Measurements from ENCODE around the gene KDM4B. TPM values are rescaled to one million over a fixed set of nuclear protein-coding genes. Genes with fewer than 3 reads are reported as not detected.
"Not testable (repeated sequence)": the region's sequence is repeated elsewhere in the genome, so short reads cannot be mapped to it uniquely, and the experiment has no call there.

The KDM4B gene
- total RNA-seq, 2 donors from 2014 or later: 31.3 to 37.1 TPM

GRCh38 chr19:5016268-5016667 lies 47.4 kb downstream of the KDM4B start:
- Mint-ChIP-seq H3K4me3 (no peak overlapping the region), H3K36me3 (ENCODE audit: insufficient read depth in 2 of 2) (peaks cover 0 to 6% of the 10 kb centered on the region in 2 donors), H3K27me3 (ENCODE audit: low read depth) (no peaks in the 10 kb centered on the region), H3K27ac (no peak overlapping the region), H3K4me1 (ENCODE audit: low read depth) (no peaks in the 10 kb centered on the region), H3K9me3 (no peaks in the 10 kb centered on the region)
- ATAC-seq (replicated peaks in 1 of 2): no peak
- no peak for DNase-seq

- H3K36me3 Mint-ChIP-seq (ENCODE audit: insufficient read depth in 2 of 2): peaks cover 0 to 6% of the 10 kb centered on the region in 2 donors
- no peaks in the 10 kb centered on the region for H3K27me3 Mint-ChIP-seq (ENCODE audit: low read depth)
- H3K9me3 Mint-ChIP-seq: no peaks in the 10 kb centered on the region
- H3K27ac Mint-ChIP-seq: no peak overlapping the region
- no peak for ATAC-seq (replicated peaks in 1 of 2)
- H3K4me1 Mint-ChIP-seq (ENCODE audit: low read depth): no peaks in the 10 kb centered on the region
- no peak for DNase-seq
- H3K4me3 Mint-ChIP-seq: no peak overlapping the region
Observed at GRCh38 chr19:5016781-5017180, 47.9 kb downstream of the KDM4B start.

GRCh38 chr19:5017235-5017634 lies 48.3 kb downstream of the KDM4B start:
- no peak for ATAC-seq (replicated peaks in 1 of 2)

GRCh38 chr19:5018224-5019015 lies 49.5 kb downstream of the KDM4B start:
- DNase-seq (no peak), ATAC-seq (replicated peaks in 1 of 2) (no peak)
- Mint-ChIP-seq H3K36me3 (ENCODE audit: insufficient read depth in 2 of 2) (peaks cover 0 to 6% of the 10 kb centered on the region in 2 donors), H3K27ac (no peak overlapping the region), H3K4me1 (ENCODE audit: low read depth) (no peaks in the 10 kb centered on the region), H3K4me3 (no peak overlapping the region), H3K27me3 (ENCODE audit: low read depth) (no peaks in the 10 kb centered on the region), H3K9me3 (no peaks in the 10 kb centered on the region)

More at GRCh38 chr19:5017235-5017634, 48.3 kb downstream of the KDM4B start:
- no peaks in the 10 kb centered on the region for H3K27me3 Mint-ChIP-seq (ENCODE audit: low read depth)
- no peaks in the 10 kb centered on the region for H3K4me1 Mint-ChIP-seq (ENCODE audit: low read depth)
- H3K27ac Mint-ChIP-seq: no peak overlapping the region
- DNase-seq: no peak
- H3K9me3 Mint-ChIP-seq: no peaks in the 10 kb centered on the region
- peaks cover 0 to 6% of the 10 kb centered on the region in 2 donors for H3K36me3 Mint-ChIP-seq (ENCODE audit: insufficient read depth in 2 of 2)
- H3K4me3 Mint-ChIP-seq: no peak overlapping the region

GRCh38 chr19:5020368-5020767 lies 51.5 kb downstream of the KDM4B start:
- DNase-seq: no peak
- peaks cover 0 to 6% of the 10 kb centered on the region in 2 donors for H3K36me3 Mint-ChIP-seq (ENCODE audit: insufficient read depth in 2 of 2)
- no peaks in the 10 kb centered on the region for H3K4me1 Mint-ChIP-seq (ENCODE audit: low read depth)
- H3K4me3 Mint-ChIP-seq: no peak overlapping the region
- no peak for ATAC-seq (replicated peaks in 1 of 2)
- H3K27me3 Mint-ChIP-seq (ENCODE audit: low read depth): no peaks in the 10 kb centered on the region
- H3K9me3 Mint-ChIP-seq: no peaks in the 10 kb centered on the region
- H3K27ac Mint-ChIP-seq: no peak overlapping the region

- H3K27ac Mint-ChIP-seq: no peak overlapping the region
- no peaks in the 10 kb centered on the region for H3K9me3 Mint-ChIP-seq
- peaks cover 0 to 6% of the 10 kb centered on the region in 2 donors for H3K36me3 Mint-ChIP-seq (ENCODE audit: insufficient read depth in 2 of 2)
- no peak for DNase-seq
- H3K27me3 Mint-ChIP-seq (ENCODE audit: low read depth): no peaks in the 10 kb centered on the region
- no peak for ATAC-seq (replicated peaks in 1 of 2)
- H3K4me1 Mint-ChIP-seq (ENCODE audit: low read depth): no peaks in the 10 kb centered on the region
- no peak overlapping the region for H3K4me3 Mint-ChIP-seq
Observed at GRCh38 chr19:5021046-5021445, 52.1 kb downstream of the KDM4B start.

- DNase-seq: no peak
- H3K4me1 Mint-ChIP-seq (ENCODE audit: low read depth): no peaks in the 10 kb centered on the region
- H3K36me3 Mint-ChIP-seq (ENCODE audit: insufficient read depth in 2 of 2): peaks cover 0 to 6% of the 10 kb centered on the region in 2 donors
- H3K27ac Mint-ChIP-seq: no peak overlapping the region
- H3K4me3 Mint-ChIP-seq: no peak overlapping the region
- no peaks in the 10 kb centered on the region for H3K9me3 Mint-ChIP-seq
- no peak for ATAC-seq (replicated peaks in 1 of 2)
- no peaks in the 10 kb centered on the region for H3K27me3 Mint-ChIP-seq (ENCODE audit: low read depth)
Observed at GRCh38 chr19:5022066-5022860, 53.4 kb downstream of the KDM4B start.

GRCh38 chr19:5023128-5023571 lies 54.2 kb downstream of the KDM4B start:
- H3K27ac Mint-ChIP-seq: no peak overlapping the region
- DNase-seq (no peak), ATAC-seq (replicated peaks in 1 of 2) (no peak)
- H3K27me3 Mint-ChIP-seq (ENCODE audit: low read depth): no peaks in the 10 kb centered on the region
- peaks cover 0 to 5% of the 10 kb centered on the region in 2 donors for H3K36me3 Mint-ChIP-seq (ENCODE audit: insufficient read depth in 2 of 2)
- no peaks in the 10 kb centered on the region for H3K9me3 Mint-ChIP-seq
- H3K4me3 Mint-ChIP-seq: no peak overlapping the region
- H3K4me1 Mint-ChIP-seq (ENCODE audit: low read depth): no peaks in the 10 kb centered on the region

- H3K4me3 Mint-ChIP-seq: no peak overlapping the region
- no peak overlapping the region for H3K27ac Mint-ChIP-seq
- H3K9me3 Mint-ChIP-seq: no peaks in the 10 kb centered on the region
- no peaks in the 10 kb centered on the region for H3K27me3 Mint-ChIP-seq (ENCODE audit: low read depth)
- H3K4me1 Mint-ChIP-seq (ENCODE audit: low read depth): no peaks in the 10 kb centered on the region
- DNase-seq: no peak
- ATAC-seq (replicated peaks in 1 of 2): no peak
- peaks cover 0 to 2% of the 10 kb centered on the region in 2 donors for H3K36me3 Mint-ChIP-seq (ENCODE audit: insufficient read depth in 2 of 2)
Observed at GRCh38 chr19:5024282-5024681, 55.4 kb downstream of the KDM4B start.

GRCh38 chr19:5025027-5025426 lies 56.1 kb downstream of the KDM4B start:
- Mint-ChIP-seq H3K27me3 (ENCODE audit: low read depth) (no peaks in the 10 kb centered on the region), H3K9me3 (no peaks in the 10 kb centered on the region), H3K27ac (no peak overlapping the region), H3K4me3 (no peak overlapping the region), H3K4me1 (ENCODE audit: low read depth) (no peaks in the 10 kb centered on the region), H3K36me3 (ENCODE audit: insufficient read depth in 2 of 2) (peaks cover 0 to 2% of the 10 kb centered on the region in 2 donors)
- no peak for DNase-seq
- no peak for ATAC-seq (replicated peaks in 1 of 2)

GRCh38 chr19:5026706-5027273 lies 57.9 kb downstream of the KDM4B start:
- Mint-ChIP-seq H3K27me3 (ENCODE audit: low read depth) (no peaks in the 10 kb centered on the region), H3K9me3 (no peaks in the 10 kb centered on the region), H3K4me1 (ENCODE audit: low read depth) (no peaks in the 10 kb centered on the region), H3K4me3 (no peak overlapping the region), H3K36me3 (ENCODE audit: insufficient read depth in 2 of 2) (no peaks in the 10 kb centered on the region), H3K27ac (no peak overlapping the region)
- ATAC-seq (replicated peaks in 1 of 2): no peak
- no peak for DNase-seq

- H3K36me3 Mint-ChIP-seq (ENCODE audit: insufficient read depth in 2 of 2): no peaks in the 10 kb centered on the region
- no peaks in the 10 kb centered on the region for H3K9me3 Mint-ChIP-seq
- no peak overlapping the region for H3K27ac Mint-ChIP-seq
- H3K4me1 Mint-ChIP-seq (ENCODE audit: low read depth): no peaks in the 10 kb centered on the region
- no peak for ATAC-seq (replicated peaks in 1 of 2)
- no peak overlapping the region for H3K4me3 Mint-ChIP-seq
- no peak for DNase-seq
- H3K27me3 Mint-ChIP-seq (ENCODE audit: low read depth): no peaks in the 10 kb centered on the region
Observed at GRCh38 chr19:5028229-5028886, 59.4 kb downstream of the KDM4B start.

- not testable (repeated sequence) for H3K4me1 Mint-ChIP-seq (ENCODE audit: low read depth); H3K27ac Mint-ChIP-seq; H3K36me3 Mint-ChIP-seq (ENCODE audit: insufficient read depth in 2 of 2); H3K9me3 Mint-ChIP-seq; H3K27me3 Mint-ChIP-seq (ENCODE audit: low read depth); H3K4me3 Mint-ChIP-seq
- ATAC-seq (replicated peaks in 1 of 2) (peak; percentile 16 to 32), DNase-seq (peak; percentile 67 to 73)
Observed at GRCh38 chr19:5029596-5029995, 60.7 kb downstream of the KDM4B start.
